Measurements from ENCODE around the gene CASZ1. TPM values are rescaled to one million over a fixed set of nuclear protein-coding genes. Genes with fewer than 3 reads are reported as not detected.

Gene CASZ1
- total RNA-seq, 1 donor from 2014 or later: 1.6 TPM

DNA sequence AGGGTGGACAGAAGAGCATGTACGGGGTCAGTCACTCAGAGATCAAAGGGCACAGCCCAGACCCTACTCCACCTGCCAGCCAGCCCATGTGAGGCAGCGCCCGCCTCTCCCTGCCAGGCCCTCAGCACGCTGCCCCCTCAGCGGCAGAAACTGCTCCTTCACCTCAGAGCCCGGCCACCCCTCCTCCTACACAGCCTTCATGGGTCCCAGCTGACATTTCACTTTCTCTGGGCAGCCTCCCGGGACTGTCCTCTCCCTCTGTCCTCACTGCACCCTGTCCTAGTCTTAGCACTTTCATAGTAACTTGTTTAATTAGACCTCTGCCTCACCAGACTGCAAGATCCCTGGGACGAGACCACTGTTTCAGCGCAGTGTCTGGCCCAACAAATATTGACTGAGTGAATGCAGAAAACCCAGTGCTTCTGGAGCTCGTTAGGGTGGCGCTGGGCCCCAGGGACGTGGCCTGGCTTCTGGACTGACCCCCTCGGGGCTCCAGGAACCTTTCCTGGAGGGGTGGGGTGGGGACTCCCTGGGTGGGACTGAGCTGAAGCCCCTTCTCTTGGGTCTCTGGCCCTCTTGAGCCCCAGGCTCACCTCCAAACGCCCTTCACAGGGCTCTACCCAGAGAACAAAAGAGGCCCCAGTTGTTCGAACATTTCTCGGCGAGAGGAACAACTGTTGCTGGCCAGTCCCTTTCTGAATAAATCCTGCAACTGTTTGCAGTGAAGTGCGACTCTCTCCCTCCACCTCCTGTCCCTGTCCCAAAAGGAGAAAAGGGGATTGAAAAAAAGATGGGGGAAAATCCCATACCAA lies 114.9 kb downstream of the CASZ1 start:
- FAIRE-seq (no peak), DNase-seq (ENCODE audit: low spot score in 2 of 2) (no peak)

DNA sequence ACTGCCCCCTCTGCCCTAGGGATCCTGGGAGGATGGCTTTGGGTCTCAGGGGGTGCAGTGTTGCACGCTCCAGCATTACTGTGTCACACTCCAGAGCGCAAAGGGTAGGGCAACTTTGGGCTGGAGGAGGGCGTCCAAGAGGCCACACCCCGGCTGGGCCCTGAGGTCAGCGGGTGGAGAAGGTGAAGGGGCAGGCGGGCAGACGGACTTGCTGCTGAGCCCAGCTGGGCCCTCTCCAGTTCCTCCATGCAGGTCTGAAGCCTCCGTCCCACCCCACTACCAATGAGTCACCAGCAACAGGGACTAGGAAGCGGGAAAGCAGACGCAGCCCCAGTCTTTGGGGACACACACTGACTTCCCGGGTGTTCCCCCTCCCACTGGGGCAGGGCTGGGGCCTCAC lies 116.0 kb downstream of the CASZ1 start:
- no peak for FAIRE-seq
- DNase-seq (ENCODE audit: low spot score in 2 of 2): no peak

DNA sequence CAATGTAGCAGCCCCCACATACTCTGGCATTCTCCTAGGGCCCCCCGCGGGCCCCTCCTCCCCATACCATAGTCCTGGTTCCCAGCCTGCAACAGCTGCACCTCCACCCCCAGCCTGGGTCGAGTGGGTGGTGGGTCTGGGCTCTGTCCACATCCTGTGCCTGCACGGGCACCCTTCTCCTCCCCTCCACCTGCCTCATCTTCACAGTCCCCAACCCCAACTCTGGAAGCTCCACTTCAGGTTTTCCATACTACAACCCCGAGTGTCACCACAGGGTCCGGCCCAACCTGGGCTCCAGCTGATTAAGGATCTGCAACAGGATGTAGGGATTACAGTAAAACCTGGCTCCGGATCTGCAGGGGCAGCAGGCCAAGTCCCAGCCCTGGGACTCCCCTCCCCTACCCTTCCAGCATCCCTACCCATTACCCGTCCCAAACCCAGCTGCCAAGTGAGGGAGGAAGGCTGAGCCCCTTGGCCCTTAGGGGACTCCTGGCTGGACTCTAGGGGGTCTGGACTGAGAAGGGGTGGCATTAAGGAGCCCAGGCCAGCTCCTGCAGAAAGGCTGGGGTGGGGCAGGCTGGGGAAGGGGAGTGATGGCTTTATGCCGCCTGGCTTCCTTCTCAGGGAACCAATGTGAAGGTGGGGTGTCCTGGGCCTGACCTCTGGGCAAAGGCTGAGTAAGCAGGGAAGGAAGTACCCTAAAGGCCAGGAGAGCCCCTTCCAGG lies 116.8 kb downstream of the CASZ1 start:
- DNase-seq (ENCODE audit: low spot score in 2 of 2) (no peak), FAIRE-seq (no peak)

DNA sequence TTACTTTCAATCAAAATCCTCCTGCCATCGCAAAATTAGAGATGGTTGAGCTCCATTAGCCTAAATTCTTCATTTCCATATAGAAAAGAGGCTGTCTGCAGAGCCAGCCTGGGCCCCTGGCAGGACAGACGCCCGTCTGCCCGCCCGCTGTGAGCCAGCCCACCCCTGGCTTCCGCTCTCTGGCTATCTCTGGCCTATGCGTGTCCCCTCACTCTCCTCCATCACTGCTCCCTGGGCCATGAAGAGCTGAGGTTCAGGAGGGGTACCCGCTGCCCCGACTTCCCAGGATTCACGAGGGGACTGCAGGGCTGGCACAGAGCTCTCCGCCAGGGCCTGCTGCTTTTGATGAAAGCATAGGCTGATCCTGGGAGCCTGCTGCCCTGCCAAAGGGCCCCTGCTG lies 117.6 kb downstream of the CASZ1 start:
- DNase-seq (ENCODE audit: low spot score in 2 of 2) (no peak), FAIRE-seq (no peak)

DNA sequence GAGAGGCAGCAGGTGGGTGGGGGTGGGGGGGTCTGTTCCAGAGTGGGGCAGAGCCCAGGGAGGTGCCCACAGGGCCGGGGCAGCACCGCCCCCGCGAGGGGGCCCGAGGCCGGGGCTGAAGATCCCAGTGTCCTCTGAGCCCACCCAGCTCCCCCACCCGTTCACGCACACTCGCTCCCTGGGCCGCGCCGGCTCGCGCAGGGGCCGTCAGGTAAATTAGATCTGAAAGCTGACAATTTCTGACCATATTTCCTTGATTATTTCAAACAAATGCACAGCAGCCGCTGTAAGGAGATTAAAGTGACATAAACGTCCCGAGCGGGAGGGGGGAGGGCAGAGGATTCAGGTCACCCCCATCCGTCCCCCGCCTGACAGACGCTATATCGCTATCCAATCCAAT lies 118.0 kb downstream of the CASZ1 start:
- no peak for FAIRE-seq
- DNase-seq (ENCODE audit: low spot score in 2 of 2): no peak

DNA sequence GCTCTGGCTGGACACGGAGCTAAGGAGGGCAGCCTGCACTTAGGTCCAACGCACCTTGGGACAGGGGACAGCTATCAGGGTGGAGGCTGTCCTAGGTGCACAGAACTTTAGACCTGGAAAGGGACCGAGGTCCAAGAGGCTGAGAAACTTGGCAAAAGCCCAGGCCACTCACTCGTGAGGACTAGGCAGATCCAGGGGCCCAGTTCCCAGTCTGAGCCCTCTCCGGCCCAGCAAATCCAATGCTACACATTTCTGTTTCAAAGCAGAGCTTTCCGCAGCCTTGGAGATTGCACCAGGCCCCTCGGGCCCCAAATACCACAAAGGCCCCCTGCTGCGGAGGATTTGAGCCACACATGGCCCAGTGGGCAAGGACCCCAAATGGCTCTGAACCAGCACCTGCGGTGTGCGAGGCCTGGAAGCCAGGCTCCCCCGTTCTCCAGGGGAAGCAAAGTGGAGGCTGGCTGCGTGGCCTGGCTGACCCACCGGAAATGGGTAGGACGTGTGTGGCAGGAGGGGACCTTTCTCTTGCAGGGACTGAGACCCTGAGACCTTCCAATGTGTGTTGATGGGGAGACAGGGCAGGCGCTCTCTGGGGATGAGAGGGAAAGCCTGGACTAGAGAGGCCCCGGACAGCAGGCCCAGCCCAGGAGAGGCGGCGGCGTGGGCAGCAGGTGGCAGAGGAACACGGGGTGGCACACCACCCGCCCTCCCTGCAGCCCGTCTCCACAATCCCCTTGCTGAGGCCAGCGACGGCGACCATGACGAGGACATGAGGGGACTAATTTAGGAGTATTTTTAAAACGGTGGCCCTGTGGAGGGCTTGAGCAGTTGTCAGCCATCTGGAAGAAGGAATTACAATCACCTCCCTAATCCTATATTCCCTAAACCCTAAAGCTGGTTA lies 118.7 kb downstream of the CASZ1 start:
- DNase-seq (ENCODE audit: low spot score in 2 of 2) (peak in 1 of 2 donors; percentile 12), FAIRE-seq (no peak)

DNA sequence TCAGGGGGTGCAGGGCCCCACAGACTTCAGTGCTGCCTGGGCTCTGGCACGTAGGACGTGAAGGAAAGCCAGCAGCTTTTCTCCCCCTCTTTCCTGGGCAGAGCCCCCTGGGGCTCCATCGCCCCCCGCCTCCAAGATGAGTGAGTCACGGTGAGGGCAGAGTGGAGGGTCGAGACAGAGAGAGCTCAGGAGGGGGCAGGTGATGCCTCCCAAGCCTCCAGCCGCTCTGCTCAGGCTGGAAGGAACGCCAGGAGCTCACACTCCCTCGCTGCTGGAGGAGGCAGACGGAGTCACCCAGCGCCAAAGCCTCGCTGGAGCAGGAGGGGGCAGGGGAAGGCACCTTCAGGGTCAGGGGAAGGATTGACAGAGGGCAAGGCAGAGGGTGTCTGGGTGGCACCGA lies 119.5 kb downstream of the CASZ1 start:
- no peak for DNase-seq (ENCODE audit: low spot score in 2 of 2)
- FAIRE-seq: no peak

DNA sequence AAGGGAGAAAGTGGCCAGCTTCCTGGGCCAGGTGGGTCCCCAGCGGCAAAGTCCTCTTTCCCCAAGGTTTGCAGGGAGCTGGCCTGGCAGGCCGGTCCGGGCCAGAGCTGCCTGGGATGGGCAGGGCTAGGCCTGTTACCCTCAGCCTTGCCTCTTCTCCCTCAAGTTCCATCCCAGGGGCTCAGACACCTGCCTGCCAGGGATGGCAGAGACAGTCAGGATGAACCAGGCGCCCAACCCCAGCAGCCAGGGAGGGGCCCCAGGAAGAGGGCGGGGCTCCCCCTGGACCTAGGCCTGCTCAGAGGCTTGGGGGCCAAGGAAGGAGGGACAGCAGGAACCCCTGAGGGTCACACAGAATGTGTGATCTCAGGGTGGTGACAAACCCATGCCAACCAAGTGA lies 120.6 kb downstream of the CASZ1 start:
- no peak for FAIRE-seq

DNA sequence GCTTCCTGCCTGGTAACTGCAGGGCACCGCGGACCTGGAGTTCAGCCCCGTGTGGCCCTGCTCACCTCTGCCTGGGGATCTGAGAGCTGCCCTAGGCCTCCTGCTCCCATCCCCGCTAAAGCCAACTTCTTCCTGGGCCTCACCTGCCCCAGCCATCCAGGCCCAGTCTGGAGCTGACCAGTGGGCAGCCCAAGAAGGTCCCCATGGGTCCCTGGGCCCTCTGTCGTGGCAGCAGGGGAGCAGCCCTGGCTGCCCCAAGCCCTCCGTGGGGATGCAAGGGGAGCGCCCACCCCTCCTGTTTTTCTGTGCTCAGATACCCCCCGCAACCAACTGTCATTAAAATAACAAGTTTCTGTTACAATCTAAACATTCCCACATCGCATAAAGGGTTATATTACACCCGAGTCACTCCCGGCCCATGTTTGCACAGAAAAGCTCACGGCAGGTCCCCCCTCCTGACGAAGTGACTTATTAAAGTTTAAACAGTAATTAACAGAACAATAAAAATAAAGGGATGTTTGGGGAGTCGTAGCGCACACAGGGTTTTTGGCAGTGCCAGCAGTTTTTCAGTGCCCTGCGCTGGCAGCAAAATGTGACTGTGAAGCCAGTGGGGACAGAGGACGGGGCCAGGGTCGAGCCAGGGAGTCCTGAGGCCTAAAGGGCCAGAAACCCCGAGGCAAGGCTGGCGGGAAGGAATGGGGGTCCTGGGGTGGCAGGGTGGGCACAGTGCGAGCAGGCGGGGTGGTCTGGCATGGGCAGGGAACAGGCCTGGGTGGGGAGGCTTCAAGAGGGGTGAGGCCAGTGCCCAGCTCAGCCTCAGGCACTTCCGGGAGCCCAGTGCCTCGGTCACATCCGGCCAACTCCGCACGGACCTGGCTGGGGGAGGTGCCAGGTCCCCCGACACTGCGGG lies 121.5 kb downstream of the CASZ1 start:
- DNase-seq (ENCODE audit: low spot score in 2 of 2) (peak in 1 of 2 donors; percentile 13), FAIRE-seq (no peak)

More for the DNA sequence above, 120.6 kb downstream of the CASZ1 start:
- peak in 1 of 2 donors; percentile 5 for DNase-seq (ENCODE audit: low spot score in 2 of 2)

DNA sequence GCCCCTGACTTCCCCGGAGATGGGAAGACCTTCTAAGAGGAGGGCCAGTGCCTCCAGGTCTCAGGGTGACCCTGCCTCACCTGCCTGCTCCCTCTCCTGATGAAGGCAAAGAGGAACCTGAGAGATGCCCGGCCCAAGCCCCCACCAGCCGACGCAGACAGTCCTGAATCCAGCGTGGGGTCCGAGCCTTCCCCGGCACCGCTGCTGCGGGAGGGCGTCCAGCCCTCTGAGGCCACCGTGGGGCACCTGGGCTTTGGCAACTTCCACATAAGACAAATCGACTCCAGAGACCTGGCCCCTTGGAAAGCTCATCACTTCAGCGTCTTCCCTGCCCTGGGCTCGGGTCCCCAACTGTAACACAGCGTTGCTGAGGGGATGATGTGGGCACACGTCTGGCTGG lies 122.2 kb downstream of the CASZ1 start:
- FAIRE-seq: no peak
- DNase-seq (ENCODE audit: low spot score in 2 of 2): no peak

DNA sequence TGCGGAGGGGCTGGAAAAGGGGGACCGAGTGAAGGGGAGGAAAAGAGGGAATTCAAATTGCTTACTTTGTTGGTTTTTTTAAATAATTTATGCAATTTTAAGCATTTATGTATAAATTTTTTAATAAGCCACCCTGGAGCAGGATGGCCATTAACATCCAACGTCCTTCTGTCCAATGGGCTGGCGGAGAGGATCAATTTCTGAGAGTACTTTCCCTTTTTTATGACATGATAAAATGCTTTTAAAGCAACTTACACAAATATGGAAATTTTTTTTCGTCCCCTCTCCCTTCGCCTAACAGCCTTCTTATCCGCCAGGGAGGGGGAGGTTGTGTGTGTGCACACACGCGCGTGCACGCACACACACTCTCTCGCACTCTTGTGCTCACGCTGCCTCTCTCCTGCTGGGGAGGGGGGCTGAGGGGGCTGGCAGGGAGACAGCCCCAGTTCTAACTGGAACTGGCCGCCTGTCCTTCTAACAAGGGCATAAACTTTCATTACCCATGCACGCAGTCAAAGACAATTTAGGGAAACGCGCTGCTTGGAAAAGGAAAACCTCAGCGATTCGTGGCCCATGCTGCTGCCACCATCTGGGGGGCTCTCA lies 123.2 kb downstream of the CASZ1 start:
- DNase-seq (ENCODE audit: low spot score in 2 of 2): peak in 1 of 2 donors; percentile 4
- FAIRE-seq: no peak

DNA sequence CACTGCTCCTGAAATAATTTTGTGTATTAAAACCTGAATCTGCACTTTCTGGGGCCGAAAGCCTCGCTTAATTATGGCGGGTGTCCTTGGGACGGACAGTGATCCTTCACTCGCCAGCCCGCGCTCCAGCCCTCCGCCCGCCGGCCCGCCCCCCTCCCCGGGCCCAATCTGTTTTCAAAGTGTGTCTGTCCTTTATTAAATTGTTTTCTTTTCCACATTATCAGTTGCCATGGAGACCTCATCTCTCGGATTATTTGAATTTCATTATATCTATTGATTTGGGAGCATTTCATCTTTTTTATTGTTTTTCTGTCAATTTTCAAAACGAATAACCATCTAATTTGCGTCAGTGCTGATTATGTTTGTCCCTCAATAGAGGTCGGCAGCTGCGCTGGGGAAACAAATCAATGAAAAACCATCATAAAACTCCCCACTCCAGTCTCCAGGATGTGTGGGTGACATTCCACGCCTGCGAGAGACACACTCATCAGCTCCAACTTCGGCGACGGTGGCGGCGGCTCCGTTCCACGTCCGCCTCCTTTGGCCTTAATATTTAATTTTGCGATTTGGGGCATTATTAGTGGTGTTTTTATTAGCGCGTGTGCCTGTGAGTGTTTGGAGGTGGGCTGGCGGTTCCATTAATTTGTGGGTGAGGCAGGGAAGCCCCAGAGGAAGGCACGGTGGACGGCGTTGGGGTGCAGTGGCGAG lies 123.9 kb downstream of the CASZ1 start:
- FAIRE-seq: no peak
- DNase-seq (ENCODE audit: low spot score in 2 of 2): peak in 1 of 2 donors; percentile 21

DNA sequence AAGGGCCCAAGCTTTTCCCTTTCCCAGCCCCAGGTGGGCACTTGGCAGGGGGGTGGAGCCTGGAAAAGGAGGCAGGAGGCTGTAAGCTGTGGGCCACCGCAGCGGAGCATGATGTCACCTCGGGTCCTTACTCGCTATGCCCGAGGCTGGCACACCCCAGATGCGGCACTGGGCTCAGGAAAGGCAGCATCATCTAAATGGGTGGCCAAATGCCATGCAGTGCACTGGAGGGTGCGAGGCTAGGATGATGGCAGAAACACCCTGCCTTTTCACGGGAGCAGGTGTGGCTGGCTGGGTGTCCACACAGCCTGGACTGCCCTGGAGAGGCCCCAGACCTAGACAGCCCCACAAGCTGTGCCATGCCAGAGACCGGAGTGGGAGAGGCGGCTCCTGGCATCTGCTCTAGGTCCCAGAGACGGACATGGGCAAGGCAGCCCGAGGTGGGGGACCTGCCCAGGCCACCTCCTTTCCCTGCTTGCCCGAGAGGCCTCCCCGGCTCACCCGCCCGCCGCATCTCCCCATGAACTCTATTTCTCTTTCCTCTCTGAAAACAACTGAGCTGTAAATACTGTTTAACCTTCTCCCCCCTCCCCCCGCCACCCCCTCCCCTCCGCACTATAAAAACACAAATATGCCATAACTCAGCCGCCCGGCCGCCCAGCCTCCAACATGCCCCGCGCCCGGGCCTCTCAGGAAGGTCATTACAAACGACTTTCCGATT lies 124.7 kb downstream of the CASZ1 start:
- FAIRE-seq (no peak), DNase-seq (ENCODE audit: low spot score in 2 of 2) (peak in 1 of 2 donors; percentile 33)

DNA sequence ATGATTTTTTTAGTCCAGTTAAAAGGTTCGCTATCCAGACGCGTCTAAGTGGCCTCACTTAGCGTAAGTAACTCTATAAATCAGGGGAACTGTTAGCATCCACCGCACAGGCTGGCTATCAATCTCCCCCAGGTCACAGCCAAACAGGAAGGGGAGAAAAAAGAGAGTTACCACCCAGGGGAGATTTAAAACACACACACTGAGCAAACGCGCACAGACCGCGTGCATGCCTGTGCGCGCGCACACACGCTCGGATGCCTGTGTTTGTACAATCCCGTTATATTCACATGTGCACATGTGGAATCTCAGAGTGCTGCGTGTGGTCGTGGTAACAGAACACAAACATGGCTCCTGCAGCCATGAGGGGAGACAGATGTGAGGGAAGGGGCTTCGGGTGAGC lies 125.4 kb downstream of the CASZ1 start:
- peak in 1 of 2 donors; percentile 19 for DNase-seq (ENCODE audit: low spot score in 2 of 2)
- no peak for FAIRE-seq

DNA sequence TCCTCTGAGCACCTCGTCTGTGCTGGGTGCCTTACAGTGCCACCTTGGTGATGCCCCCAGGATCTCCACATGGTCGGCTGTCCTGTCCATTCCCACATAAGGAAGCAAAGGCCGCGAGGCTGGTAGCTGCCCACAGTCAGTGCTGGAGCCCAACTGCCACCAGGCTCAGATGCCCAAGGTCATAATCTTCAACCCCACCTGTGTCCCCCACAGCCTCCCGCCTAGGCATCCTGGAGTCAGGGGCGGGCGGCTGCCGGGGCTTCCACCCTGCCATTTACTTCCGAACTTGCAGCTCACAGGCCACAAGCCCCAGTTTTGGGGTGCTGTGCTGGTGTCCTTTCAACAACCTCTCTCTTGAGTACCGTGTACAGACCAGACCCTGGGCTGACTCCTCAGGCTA lies 126.3 kb downstream of the CASZ1 start:
- DNase-seq (ENCODE audit: low spot score in 2 of 2) (peak in 1 of 2 donors; percentile 24), FAIRE-seq (no peak)

DNA sequence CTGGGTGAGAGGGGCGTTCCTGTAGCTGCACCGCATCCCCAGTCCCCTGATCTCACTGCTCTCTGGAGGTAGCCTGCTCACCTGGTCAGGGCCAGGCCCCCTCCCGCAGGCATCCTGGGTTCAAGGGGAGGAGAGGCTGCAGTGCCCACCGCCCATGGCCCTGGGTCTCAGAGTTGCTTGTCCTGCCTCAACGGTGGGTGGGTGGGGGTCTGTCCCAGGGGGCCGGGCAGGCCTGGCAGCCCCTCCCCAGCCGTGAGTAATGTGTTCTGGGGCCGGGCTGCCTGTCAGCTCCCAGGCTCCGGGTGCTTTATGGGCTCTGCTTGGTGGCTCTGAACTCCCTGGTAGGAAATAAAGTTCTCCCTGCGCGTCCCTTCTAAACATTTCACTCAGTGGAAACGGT lies 126.9 kb downstream of the CASZ1 start:
- FAIRE-seq (no peak), DNase-seq (ENCODE audit: low spot score in 2 of 2) (peak in 1 of 2 donors; percentile 15)

DNA sequence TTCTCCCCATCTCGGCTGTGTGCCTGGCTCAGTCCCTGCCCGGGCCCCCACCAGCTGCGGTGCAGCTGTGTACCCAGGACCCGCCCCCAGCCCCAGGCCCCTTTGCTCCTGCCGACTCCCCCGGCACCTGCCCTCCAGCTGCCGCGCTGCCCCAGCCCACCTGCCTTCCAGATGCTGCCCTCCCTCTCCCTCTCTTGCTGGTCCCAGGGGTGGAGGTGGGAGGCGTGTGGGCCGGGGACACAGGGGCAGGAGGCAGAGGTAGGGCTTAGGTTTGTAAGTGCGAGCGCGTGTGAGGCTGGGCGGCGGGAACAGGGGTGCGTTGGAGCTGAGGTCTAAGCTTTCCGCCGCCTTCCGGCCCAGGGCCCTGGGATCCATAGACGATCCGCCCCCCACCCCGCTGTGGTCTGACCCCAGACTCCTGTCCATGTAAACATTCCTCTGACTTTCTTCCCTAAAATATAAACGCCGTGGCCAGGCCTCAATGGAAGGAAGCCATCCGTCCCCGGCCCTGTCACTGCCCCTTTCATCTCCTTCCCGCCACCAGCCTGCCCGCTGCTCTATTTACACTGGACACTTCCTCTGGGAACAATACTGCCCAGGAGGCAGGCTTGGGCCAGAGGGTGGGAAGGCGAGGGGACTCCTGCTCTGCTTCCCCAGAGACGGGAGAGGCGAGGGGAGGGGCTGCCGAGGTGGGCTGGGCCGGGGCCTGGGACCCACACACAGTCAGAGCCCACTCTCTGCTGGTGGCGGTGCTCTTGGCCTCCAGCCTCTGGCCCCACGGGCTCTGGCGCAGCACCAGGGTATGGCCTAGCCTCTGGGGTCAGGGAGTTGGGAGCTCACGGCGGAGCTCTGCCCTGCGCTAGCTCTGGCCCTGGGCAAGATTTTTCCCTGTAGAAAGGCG lies 128.3 kb downstream of the CASZ1 start:
- DNase-seq (ENCODE audit: low spot score in 2 of 2) (peak in 1 of 2 donors; percentile 31), FAIRE-seq (no peak)

All from frontal cortex (tissue), 4 donors.